HCT116 (cell line): ENCODE results near the gene HEY2. TPM values are rescaled to one million over a fixed set of nuclear protein-coding genes. Genes with fewer than 3 reads are reported as not detected.

Experiments used
- ATAC-seq: fragments of 200-7000 bp; cut with Tn5 transposase; 2 replicates; pipeline ENCODE4 v1.9.1; 2020; ENCODE audit warnings: mild to moderate bottlenecking, moderate library complexity
- BruUV-seq: library from RNA; stranded (reverse); fragments of 400-500 nt; replicated peaks from 2 replicates; lab custom pipeline; 2021; lab: Mats Ljungman, UMichigan
- CTCF ChIA-PET: fragments of 300-600 bp; sonication (Branson Sonifier 250); formaldehyde crosslinking; loops from one replicate; lab custom pipeline; 2021; ENCODE audit warnings: antibody characterized with exemption; lab: Charles Lee
- POLR2A ChIA-PET: fragments of 300-600, 350-600 bp; sonication (Branson Sonifier 250); formaldehyde crosslinking; loops from one replicate; lab custom pipeline; 2021; ENCODE audit warnings: antibody characterized with exemption; lab: Charles Lee
- RAD21 ChIA-PET, 2 experiments: fragments of 300-600 bp; sonication (Branson Sonifier 250); formaldehyde crosslinking; loops; one replicate each; lab custom pipeline; 2023; ENCODE audit warnings: low total read pairs in 2 of 2; ENCODE audit not compliant: uncharacterized antibody in 2 of 2, unreplicated experiment in 2 of 2, low non-redundant PET in 1 of 2; lab: Charles Lee
- DNase-seq: peaks from one replicate; pipeline ENCODE4 v3.0.0-alpha.2; 2010; ENCODE audit warnings: low read depth, low spot score
- H2AFZ ChIP-seq: fragments of 200-600 bp; shearing (Covaris generic), sonication (generic); 2 replicates; pipeline ENCODE4 v1.6.1; 2017; ENCODE audit warnings: low read depth, mixed run types, mixed read lengths, antibody characterized with exemption, low read length; ENCODE audit not compliant: poor library complexity, severe bottlenecking
- H3K27ac ChIP-seq: 2 replicates; pipeline ENCODE4 v1.5.1; 2012; ENCODE audit warnings: low read depth, low read length
- H3K27me3 ChIP-seq: fragments of 200-600 bp; sonication (generic); 2 replicates; pipeline ENCODE4 v1.6.1; 2016; ENCODE audit warnings: mixed run types, low read length, mixed read lengths; ENCODE audit not compliant: insufficient read depth
- H3K36me3 ChIP-seq, 2 experiments: fragments of 200-500 bp in 1 of 2; fragments of 200-600 bp in 1 of 2; sonication (Bioruptor generic) in 1 of 2; sonication (generic) in 1 of 2; 2 replicates each; pipeline versions ENCODE4 v1.5.1 to v1.6.1; 2014 to 2016; ENCODE audit warnings: low read length in 2 of 2, inconsistent platforms in 1 of 2, mixed read lengths in 1 of 2, mixed run types in 1 of 2; ENCODE audit not compliant: insufficient read depth in 2 of 2, control insufficient read depth in 1 of 2
- H3K4me1 ChIP-seq, 2 experiments: fragments of 200-600 bp in 1 of 2; sonication (generic) in 1 of 2; 2 replicates each; pipeline versions ENCODE4 v1.5.1 to v1.6.1; 2012 to 2017; ENCODE audit warnings: low read length in 2 of 2, inconsistent platforms in 1 of 2, mild to moderate bottlenecking in 1 of 2, mixed read lengths in 1 of 2, mixed run types in 1 of 2, moderate library complexity in 1 of 2; ENCODE audit not compliant: insufficient read depth in 2 of 2, control insufficient read depth in 1 of 2
- H3K4me2 ChIP-seq: fragments of 200-600 bp; sonication (generic); 2 replicates; pipeline ENCODE4 v1.6.1; 2017; ENCODE audit warnings: mixed run types, low read length, mixed read lengths
- H3K4me3 ChIP-seq, 2 experiments: fragments of 200-600 bp in 1 of 2; sonication (generic) in 1 of 2; replicated peaks in 1 of 2; 2 replicates each; pipeline ENCODE4 v1.5.1; 2011 to 2016; ENCODE audit warnings: low read length in 2 of 2, control low read depth in 1 of 2, low read depth in 1 of 2, mild to moderate bottlenecking in 1 of 2, mixed read lengths in 1 of 2, mixed run types in 1 of 2
- H3K79me2 ChIP-seq: fragments of 200-600 bp; sonication (generic); 2 replicates; pipeline ENCODE4 v1.6.1; 2017; ENCODE audit warnings: mild to moderate bottlenecking, mixed run types, low read length, moderate library complexity, mixed read lengths; ENCODE audit not compliant: insufficient read depth
- H3K9ac ChIP-seq: fragments of 200-600 bp; sonication (generic); 2 replicates; pipeline ENCODE4 v1.6.1; 2016; ENCODE audit warnings: low read length, mixed read lengths
- H3K9me2 ChIP-seq: fragments of 200-600 bp; sonication (generic), shearing (Covaris generic); 2 replicates; pipeline ENCODE4 v1.6.1; 2017; ENCODE audit warnings: mixed run types, mild to moderate bottlenecking, moderate library complexity; ENCODE audit not compliant: insufficient read depth
- H3K9me3 ChIP-seq, 2 experiments: fragments of 200-500 bp in 1 of 2; fragments of 200-600 bp in 1 of 2; sonication (Bioruptor generic) in 1 of 2; sonication (generic) in 1 of 2; 2 replicates each; pipeline ENCODE4 v1.6.1; 2014 to 2017; ENCODE audit warnings: low read length in 2 of 2, mixed read lengths in 2 of 2, inconsistent platforms in 1 of 2, low read depth in 1 of 2, mild to moderate bottlenecking in 1 of 2, mixed run types in 1 of 2, moderate library complexity in 1 of 2; ENCODE audit not compliant: control insufficient read depth in 1 of 2, insufficient read depth in 1 of 2
- H4K20me1 ChIP-seq: fragments of 200-600 bp; sonication (generic), shearing (Covaris generic); 2 replicates; pipeline ENCODE4 v1.6.1; 2017; ENCODE audit warnings: mixed run types, mild to moderate bottlenecking, moderate library complexity; ENCODE audit not compliant: insufficient read depth
- CEBPB ChIP-seq: IDR thresholded peaks from 2 replicates; pipeline ENCODE4 v1.6.1; 2012; ENCODE audit warnings: low read depth
- ELF1 ChIP-seq: IDR thresholded peaks from 2 replicates; pipeline ENCODE4 v1.6.1; 2012; ENCODE audit warnings: low read depth, borderline replicate concordance
- JUND ChIP-seq: IDR thresholded peaks from 2 replicates; pipeline ENCODE4 v1.6.1; 2012
- POLR2AphosphoS5 ChIP-seq: IDR thresholded peaks from 2 replicates; pipeline ENCODE4 v1.6.1; 2011; ENCODE audit warnings: mild to moderate bottlenecking, low read depth, low read length, moderate library complexity
- RAD21 ChIP-seq: IDR thresholded peaks from 2 replicates; pipeline ENCODE4 v1.6.1; 2012; ENCODE audit warnings: low read depth, mild to moderate bottlenecking
- SP1 ChIP-seq: IDR thresholded peaks from 2 replicates; pipeline ENCODE4 v1.6.1; 2012; ENCODE audit warnings: low read depth
- TCF7L2 ChIP-seq: IDR thresholded peaks from 2 replicates; pipeline ENCODE4 v1.7.0; 2011; ENCODE audit warnings: borderline replicate concordance, inconsistent platforms; ENCODE audit not compliant: insufficient read depth, insufficient read length; ENCODE audit errors: extremely low read depth
- YY1 ChIP-seq: IDR thresholded peaks from 2 replicates; pipeline ENCODE4 v1.6.1; 2011; ENCODE audit warnings: low read length, low read depth, moderate library complexity, mild to moderate bottlenecking; ENCODE audit not compliant: insufficient replicate concordance; ENCODE audit errors: extremely low read depth
- ZBTB33 ChIP-seq: IDR thresholded peaks from 2 replicates; pipeline ENCODE4 v1.6.1; 2011; ENCODE audit warnings: mild to moderate bottlenecking, low read length, moderate library complexity; ENCODE audit not compliant: insufficient replicate concordance; ENCODE audit errors: extremely low read depth
- intact Hi-C: fragments of 100-400 bp; cut with micrococcal nuclease; formaldehyde crosslinking; loops from 2 replicates; pipeline ENCODE4 v1.10.0; 2022
- total RNA-seq: library from RNA; stranded (reverse); gene quantifications from one replicate; pipeline ENCODE4 v1.2.1, GENCODE V29; 2021; ENCODE audit not compliant: unreplicated experiment
- TF ChIP-seq, protein P1 (sequence below): IDR thresholded peaks from 2 replicates; pipeline ENCODE4 v1.6.1; 2012; ENCODE audit warnings: low read depth
- TF ChIP-seq, protein P2 (sequence below): IDR thresholded peaks from 2 replicates; pipeline ENCODE4 v1.6.1; 2012

HEY2 gene
- total RNA-seq, 1 experiment from 2014 or later, result not detected

DNA sequence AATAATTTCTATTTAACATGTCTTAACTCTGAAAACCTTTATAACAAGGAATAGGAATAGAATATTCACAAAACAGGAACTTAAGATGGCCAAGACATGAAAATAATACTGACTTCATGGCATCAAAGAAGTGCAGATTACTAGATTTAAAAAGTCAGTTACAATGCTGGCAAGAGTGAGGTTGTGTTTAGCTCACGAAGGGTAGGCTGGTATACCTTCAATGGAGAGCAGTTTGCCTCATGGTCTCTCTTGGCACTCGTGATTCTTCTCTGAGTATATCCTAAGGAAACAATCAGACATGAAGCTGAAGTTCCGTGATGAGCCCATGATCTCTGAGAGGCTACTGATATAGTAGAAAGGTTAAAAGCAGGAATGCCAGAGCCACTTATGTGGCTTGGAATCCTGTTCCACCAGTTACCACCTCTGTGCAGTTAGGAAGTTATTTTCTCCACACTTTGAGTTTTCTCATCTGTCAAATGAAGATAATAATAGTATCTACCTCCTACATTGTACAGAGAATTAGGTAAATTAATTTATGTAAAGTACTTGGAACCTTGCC lies 48.5 kb downstream of the HEY2 start:
- ChIA-PET CTCF (interaction anchor here (1.4 kb wide), 1 partner anchor 158 kb away, joined by 3 read pairs; no protein-coding TSS in a partner anchor), POLR2A (no interaction called here), RAD21 (no interaction called here)
- Histone ChIP-seq H3K9me2 (no peaks in the 10 kb centered on the region), H3K27ac (no peak overlapping the region), H3K9me3 (no peaks in the 10 kb centered on the region), H4K20me1 (no peaks in the 10 kb centered on the region), H3K79me2 (no peaks in the 10 kb centered on the region), H2AFZ (no peak overlapping the region), H3K4me1 (peaks cover 9 to 15% of the 10 kb centered on the region in 2 experiments; a peak in 3 of 4 replicates), H3K36me3 (no peaks in the 10 kb centered on the region), H3K4me2 (peak overlapping the region; percentile 43), H3K4me3 (no peak overlapping the region), H3K27me3 (no peaks in the 10 kb centered on the region), H3K9ac (no peak overlapping the region)
- intact Hi-C loops, result no loop called here
- BruUV-seq, result no TSS peak
- ATAC-seq (peak; percentile 22; the same call in 1 of the 2 replicates), DNase-seq (no peak)
- no peak for TF ChIP-seq RAD21
- no peak for TF ChIP-seq POLR2AphosphoS5
- peak; percentile 15; the same call in 1 of the 2 replicates for TF ChIP-seq SP1
- no peak for TF ChIP-seq TCF7L2
- TF ChIP-seq JUND, result no peak
- TF ChIP-seq ELF1, result no peak
- TF ChIP-seq CEBPB, result no peak
- TF ChIP-seq, all 23 proteins: peak for 1

- H3K9me2 ChIP-seq, result no peaks in the 10 kb centered on the region
- H3K4me2 ChIP-seq, result no peak overlapping the region
- H3K27me3 ChIP-seq, result no peaks in the 10 kb centered on the region
- H3K9ac ChIP-seq, result no peak overlapping the region
- RAD21 ChIA-PET, result no interaction called here
- no TSS peak for BruUV-seq
- H4K20me1 ChIP-seq, result no peaks in the 10 kb centered on the region
- CTCF ChIA-PET, result interaction anchor here (0.6 to 1.4 kb wide), 2 partner anchors 63 to 157 kb away, joined by 3 read pairs; no protein-coding TSS in a partner anchor
- no peak for DNase-seq
- H3K36me3 ChIP-seq, result no peaks in the 10 kb centered on the region
- intact Hi-C loops, result no loop called here
- no peaks in the 10 kb centered on the region for H3K79me2 ChIP-seq
- H3K9me3 ChIP-seq, result no peaks in the 10 kb centered on the region
- no peak for ATAC-seq
- H3K4me3 ChIP-seq, result no peak overlapping the region
- H3K4me1 ChIP-seq, result peaks cover 5 to 15% of the 10 kb centered on the region in 2 experiments; a peak in 3 of 4 replicates
- no peak overlapping the region for H2AFZ ChIP-seq
- no peak overlapping the region for H3K27ac ChIP-seq
- POLR2A ChIA-PET, result no interaction called here
- TF ChIP-seq, protein P1, sequence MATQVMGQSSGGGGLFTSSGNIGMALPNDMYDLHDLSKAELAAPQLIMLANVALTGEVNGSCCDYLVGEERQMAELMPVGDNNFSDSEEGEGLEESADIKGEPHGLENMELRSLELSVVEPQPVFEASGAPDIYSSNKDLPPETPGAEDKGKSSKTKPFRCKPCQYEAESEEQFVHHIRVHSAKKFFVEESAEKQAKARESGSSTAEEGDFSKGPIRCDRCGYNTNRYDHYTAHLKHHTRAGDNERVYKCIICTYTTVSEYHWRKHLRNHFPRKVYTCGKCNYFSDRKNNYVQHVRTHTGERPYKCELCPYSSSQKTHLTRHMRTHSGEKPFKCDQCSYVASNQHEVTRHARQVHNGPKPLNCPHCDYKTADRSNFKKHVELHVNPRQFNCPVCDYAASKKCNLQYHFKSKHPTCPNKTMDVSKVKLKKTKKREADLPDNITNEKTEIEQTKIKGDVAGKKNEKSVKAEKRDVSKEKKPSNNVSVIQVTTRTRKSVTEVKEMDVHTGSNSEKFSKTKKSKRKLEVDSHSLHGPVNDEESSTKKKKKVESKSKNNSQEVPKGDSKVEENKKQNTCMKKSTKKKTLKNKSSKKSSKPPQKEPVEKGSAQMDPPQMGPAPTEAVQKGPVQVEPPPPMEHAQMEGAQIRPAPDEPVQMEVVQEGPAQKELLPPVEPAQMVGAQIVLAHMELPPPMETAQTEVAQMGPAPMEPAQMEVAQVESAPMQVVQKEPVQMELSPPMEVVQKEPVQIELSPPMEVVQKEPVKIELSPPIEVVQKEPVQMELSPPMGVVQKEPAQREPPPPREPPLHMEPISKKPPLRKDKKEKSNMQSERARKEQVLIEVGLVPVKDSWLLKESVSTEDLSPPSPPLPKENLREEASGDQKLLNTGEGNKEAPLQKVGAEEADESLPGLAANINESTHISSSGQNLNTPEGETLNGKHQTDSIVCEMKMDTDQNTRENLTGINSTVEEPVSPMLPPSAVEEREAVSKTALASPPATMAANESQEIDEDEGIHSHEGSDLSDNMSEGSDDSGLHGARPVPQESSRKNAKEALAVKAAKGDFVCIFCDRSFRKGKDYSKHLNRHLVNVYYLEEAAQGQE, result no peak
- TF ChIP-seq, protein P2, sequence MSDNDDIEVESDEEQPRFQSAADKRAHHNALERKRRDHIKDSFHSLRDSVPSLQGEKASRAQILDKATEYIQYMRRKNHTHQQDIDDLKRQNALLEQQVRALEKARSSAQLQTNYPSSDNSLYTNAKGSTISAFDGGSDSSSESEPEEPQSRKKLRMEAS, result no peak
- TF ChIP-seq ZBTB33 (no peak), YY1 (no peak)
Observed at GRCh38 chr6:125798734-125799508, 49.5 kb downstream of the HEY2 start.
